GM12865 (cell line): Measurements from ENCODE around the gene CST5.

Source experiments
- DNase-seq: peaks from one replicate; pipeline ENCODE4 v3.0.0; 2010; ENCODE audit warnings: low read depth
- H3K4me3 ChIP-seq: 2 replicates; pipeline ENCODE4 v1.5.1; 2011; ENCODE audit warnings: mild to moderate bottlenecking, low read depth, low read length, control low read depth
- CTCF ChIP-seq: IDR thresholded peaks from 2 replicates; pipeline ENCODE4 v1.5.1; 2011; ENCODE audit warnings: low read length, control low read depth, low read depth, inconsistent platforms; ENCODE audit not compliant: insufficient read depth; ENCODE audit errors: missing control alignments

CST5 gene

GRCh38 chr20:23924751-23925150, 45.2 kb upstream of the CST5 start:
- TF ChIP-seq CTCF, result no peak
- H3K4me3 ChIP-seq, result no peak overlapping the region
- no peak for DNase-seq

- no peak for TF ChIP-seq CTCF
- DNase-seq, result no peak
Measured at GRCh38 chr20:23923891-23924435, 44.4 kb upstream of the CST5 start.

GRCh38 chr20:23923311-23923710, 43.8 kb upstream of the CST5 start:
- no peak for TF ChIP-seq CTCF
- DNase-seq, result no peak
- no peak overlapping the region for H3K4me3 ChIP-seq

More at GRCh38 chr20:23923891-23924435, 44.4 kb upstream of the CST5 start:
- H3K4me3 ChIP-seq, result no peak overlapping the region

GRCh38 chr20:23920408-23921325, 41.1 kb upstream of the CST5 start:
- no peak for TF ChIP-seq CTCF
- no peak overlapping the region for H3K4me3 ChIP-seq
- DNase-seq, result no peak

GRCh38 chr20:23918896-23919295, 39.3 kb upstream of the CST5 start:
- H3K4me3 ChIP-seq, result no peak overlapping the region
- no peak for DNase-seq
- no peak for TF ChIP-seq CTCF

- no peak for TF ChIP-seq CTCF
- DNase-seq, result no peak
- no peak overlapping the region for H3K4me3 ChIP-seq
Measured at GRCh38 chr20:23918101-23918862, 38.7 kb upstream of the CST5 start.
